ENCODE data around the gene SEC16A.
"Not testable (repeated sequence)": the region's sequence is repeated elsewhere in the genome, so short reads cannot be mapped to it uniquely, and the experiment has no call there.

The SEC16A gene

DNA sequence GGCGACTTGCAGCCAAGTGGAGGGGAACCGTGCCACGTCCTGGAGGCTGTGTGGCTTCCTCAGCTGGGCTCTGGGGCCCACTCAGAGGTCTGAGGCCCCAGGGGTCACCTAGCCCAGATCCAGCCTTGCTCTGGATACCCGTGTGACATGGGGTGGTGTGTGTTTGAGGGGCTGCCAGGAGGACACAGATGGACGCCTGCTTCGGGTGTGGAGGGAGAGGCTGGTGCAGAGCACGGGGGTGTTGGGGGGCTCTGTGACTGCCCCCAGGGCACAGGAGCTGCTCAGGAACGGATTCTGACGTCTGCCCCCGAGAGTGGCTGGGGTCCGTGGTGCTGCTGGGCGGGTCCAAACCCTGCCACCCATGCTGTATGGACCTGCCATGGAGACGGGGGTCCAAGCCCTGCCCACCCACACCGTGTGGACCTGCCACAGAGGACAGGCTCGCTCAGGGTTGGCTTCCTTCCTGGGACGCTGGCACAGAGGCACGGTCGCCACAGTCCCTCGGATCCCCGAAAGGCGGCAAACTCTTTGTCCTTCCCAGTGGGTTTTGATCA, 53.7 kb downstream of the SEC16A start:
- no peaks in the 10 kb centered on the region for H3K27me3 ChIP-seq (ENCODE audit: control insufficient read depth in 5 of 5, insufficient read depth in 4 of 5, low read length in 5 of 5)
- no peaks in the 10 kb centered on the region for H3K9me3 ChIP-seq (ENCODE audit: control insufficient read depth in 5 of 5, low read length in 5 of 5)
- no peak overlapping the region for H3K4me3 ChIP-seq (ENCODE audit: low read depth in 1 of 5, low read length in 5 of 5)
- peaks cover 0 to 58% (median 53%) of the 10 kb centered on the region in 5 donors for H3K36me3 ChIP-seq (ENCODE audit: control insufficient read depth in 5 of 5, insufficient read depth in 5 of 5, low read length in 5 of 5)
- H3K27ac ChIP-seq (ENCODE audit: low read depth, low read length), result no peak overlapping the region
- H3K4me1 ChIP-seq (ENCODE audit: control insufficient read depth in 5 of 5, insufficient read depth in 5 of 5, low read length in 5 of 5), result peaks cover 0 to 6% (median 0%) of the 10 kb centered on the region in 5 donors
- no peak overlapping the region for H3K9ac ChIP-seq (ENCODE audit: low read length in 5 of 5)

DNA sequence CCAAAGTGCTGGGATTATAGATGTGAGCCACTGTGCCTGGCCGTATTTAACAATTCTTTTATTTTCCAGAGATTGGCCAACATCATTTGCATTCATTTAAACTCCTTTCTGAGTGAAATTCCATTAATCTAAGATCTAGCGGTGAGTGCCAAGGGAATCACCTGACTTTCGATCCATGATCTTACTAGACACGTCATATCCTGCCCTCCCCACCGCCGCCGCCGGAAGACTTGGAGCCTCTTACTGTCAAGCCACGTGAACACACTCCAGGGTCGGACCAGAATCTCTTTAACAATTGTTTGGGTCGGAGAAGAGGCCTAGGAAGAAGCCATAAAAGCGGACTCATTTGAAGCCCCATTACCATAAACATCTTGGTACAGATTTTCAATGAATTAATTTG, 56.1 kb downstream of the SEC16A start:
- Histone ChIP-seq H3K27ac (ENCODE audit: low read depth, low read length) (no peak overlapping the region), H3K4me1 (ENCODE audit: control insufficient read depth in 5 of 5, insufficient read depth in 5 of 5, low read length in 5 of 5) (peaks cover 0 to 6% (median 0%) of the 10 kb centered on the region in 5 donors), H3K36me3 (ENCODE audit: control insufficient read depth in 5 of 5, insufficient read depth in 5 of 5, low read length in 5 of 5) (peaks cover 0 to 59% (median 57%) of the 10 kb centered on the region in 5 donors), H3K4me3 (ENCODE audit: low read depth in 1 of 5, low read length in 5 of 5) (no peak overlapping the region), H3K27me3 (ENCODE audit: control insufficient read depth in 5 of 5, insufficient read depth in 4 of 5, low read length in 5 of 5) (no peaks in the 10 kb centered on the region), H3K9me3 (ENCODE audit: control insufficient read depth in 5 of 5, low read length in 5 of 5) (no peaks in the 10 kb centered on the region), H3K9ac (ENCODE audit: low read length in 5 of 5) (no peak overlapping the region)

DNA sequence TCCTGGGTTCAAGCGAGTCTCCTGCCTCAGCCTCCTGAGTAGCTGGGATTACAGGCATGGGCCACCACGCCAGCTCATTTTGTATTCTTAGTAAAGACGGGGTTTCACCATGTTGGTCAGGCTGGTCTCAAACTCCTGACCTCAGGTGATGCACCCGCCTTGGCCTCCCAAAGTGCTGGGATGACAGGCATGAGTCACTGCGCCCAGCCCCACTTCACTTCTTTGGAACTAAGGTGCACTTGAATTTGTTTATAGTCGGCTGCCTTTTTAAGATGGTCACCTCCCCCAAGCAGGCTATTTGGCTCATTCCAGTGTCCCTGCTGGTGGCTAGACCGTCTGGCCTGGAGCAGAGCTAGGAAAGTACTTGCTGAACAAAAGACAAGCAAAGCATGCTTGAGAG, 57.5 kb downstream of the SEC16A start:
- H3K9me3 ChIP-seq (ENCODE audit: control insufficient read depth in 5 of 5, low read length in 5 of 5); H3K4me1 ChIP-seq (ENCODE audit: control insufficient read depth in 5 of 5, insufficient read depth in 5 of 5, low read length in 5 of 5); H3K9ac ChIP-seq (ENCODE audit: low read length in 5 of 5); H3K27me3 ChIP-seq (ENCODE audit: control insufficient read depth in 5 of 5, insufficient read depth in 4 of 5, low read length in 5 of 5); H3K4me3 ChIP-seq (ENCODE audit: low read depth in 1 of 5, low read length in 5 of 5); H3K27ac ChIP-seq (ENCODE audit: low read depth, low read length): not testable (repeated sequence)
- peaks cover 0 to 64% (median 60%) of the 10 kb centered on the region in 5 donors for H3K36me3 ChIP-seq (ENCODE audit: control insufficient read depth in 5 of 5, insufficient read depth in 5 of 5, low read length in 5 of 5)

DNA sequence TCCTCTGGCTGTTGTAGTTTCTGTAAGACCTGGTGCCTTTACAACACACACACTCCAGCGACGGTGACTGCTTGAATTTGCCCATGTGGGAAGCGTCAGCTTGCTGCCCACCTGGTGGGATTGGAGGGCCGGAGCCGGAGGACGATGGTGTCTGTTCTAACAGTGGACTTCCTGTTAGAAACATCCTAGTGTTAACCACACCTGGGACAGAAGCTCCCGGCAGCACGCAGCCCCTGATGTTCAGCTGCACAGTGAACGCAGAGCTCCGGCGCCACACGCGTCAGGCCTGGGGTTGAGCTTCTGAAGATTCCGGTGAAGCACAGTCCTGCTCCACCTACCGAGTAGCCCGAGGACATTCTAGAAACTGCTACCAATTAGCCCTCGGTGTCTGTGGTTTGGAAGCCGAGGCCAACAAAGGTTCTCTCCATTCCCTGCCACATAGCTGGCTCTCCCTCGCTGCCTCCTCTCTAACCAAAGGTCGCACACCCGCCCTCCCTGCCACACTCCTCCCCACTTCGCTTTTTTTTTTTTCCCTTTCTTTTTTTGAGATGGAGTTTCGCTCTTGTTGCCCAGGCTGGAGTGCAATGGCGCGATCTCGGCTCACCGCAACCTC, 58.0 kb downstream of the SEC16A start:
- Histone ChIP-seq H3K27me3 (ENCODE audit: control insufficient read depth in 5 of 5, insufficient read depth in 4 of 5, low read length in 5 of 5) (no peaks in the 10 kb centered on the region), H3K36me3 (ENCODE audit: control insufficient read depth in 5 of 5, insufficient read depth in 5 of 5, low read length in 5 of 5) (peaks cover 0 to 61% (median 60%) of the 10 kb centered on the region in 5 donors), H3K27ac (ENCODE audit: low read depth, low read length) (no peak overlapping the region), H3K4me1 (ENCODE audit: control insufficient read depth in 5 of 5, insufficient read depth in 5 of 5, low read length in 5 of 5) (peaks cover 0 to 6% (median 0%) of the 10 kb centered on the region in 5 donors), H3K4me3 (ENCODE audit: low read depth in 1 of 5, low read length in 5 of 5) (no peak overlapping the region), H3K9ac (ENCODE audit: low read length in 5 of 5) (no peak overlapping the region), H3K9me3 (ENCODE audit: control insufficient read depth in 5 of 5, low read length in 5 of 5) (no peaks in the 10 kb centered on the region)

DNA sequence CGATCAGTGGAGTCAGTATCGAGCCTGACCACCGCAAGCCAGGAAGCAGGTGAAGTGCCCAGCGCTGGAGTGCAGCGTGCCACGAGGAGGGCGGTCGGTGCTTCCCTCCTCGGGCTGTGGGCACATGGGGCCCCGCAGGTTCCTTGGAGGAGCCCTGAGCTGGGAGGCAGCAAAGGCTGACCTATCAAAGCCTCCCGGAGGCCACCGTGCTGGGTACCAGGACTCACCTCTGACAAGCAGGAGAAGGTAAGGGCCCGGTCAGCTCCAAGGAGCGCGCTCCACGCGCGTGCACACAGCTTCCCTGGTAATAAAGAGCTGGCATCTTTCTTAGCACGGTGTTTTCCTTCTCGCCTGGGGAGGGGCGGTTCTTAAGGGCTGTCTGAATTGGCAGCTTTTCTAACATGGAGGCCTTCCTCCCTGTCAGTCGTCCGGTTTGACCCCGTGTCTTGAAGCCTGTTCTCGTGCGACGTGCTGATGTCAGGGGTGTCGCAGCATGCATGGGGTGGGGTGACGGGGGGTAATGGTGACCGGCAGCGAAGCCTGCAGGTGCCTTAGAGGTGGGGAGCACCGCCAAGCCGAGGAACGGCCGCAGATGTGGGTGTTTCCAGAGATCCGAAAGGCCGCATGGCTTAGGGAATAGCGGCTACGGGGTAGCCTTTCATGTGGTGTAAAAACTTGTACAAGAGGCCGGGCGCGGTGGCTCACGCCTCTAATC, 59.3 kb downstream of the SEC16A start:
- H3K27ac ChIP-seq (ENCODE audit: low read depth, low read length), result no peak overlapping the region
- peaks cover 0 to 62% (median 60%) of the 10 kb centered on the region in 5 donors for H3K36me3 ChIP-seq (ENCODE audit: control insufficient read depth in 5 of 5, insufficient read depth in 5 of 5, low read length in 5 of 5)

DNA sequence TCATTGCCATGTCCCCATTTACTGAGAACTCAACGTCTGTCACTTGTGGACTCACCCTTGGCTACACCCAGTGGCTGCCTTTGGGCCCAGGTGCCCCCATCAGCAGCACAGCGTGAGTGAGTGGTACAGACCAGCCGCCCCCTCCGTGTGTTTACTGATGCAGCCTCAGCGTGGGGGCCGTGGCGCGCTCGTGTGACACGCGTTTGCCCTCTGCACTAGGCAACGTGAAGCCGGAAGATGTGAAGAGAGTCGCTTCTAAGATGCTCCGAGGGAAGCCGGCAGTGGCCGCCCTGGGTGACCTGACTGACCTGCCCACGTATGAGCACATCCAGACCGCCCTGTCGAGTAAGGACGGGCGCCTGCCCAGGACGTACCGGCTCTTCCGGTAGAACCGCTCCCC, 60.0 kb downstream of the SEC16A start:
- H3K9me3 ChIP-seq (ENCODE audit: control insufficient read depth in 5 of 5, low read length in 5 of 5), result no peaks in the 10 kb centered on the region
- H3K4me3 ChIP-seq (ENCODE audit: low read depth in 1 of 5, low read length in 5 of 5), result no peak overlapping the region
- H3K4me1 ChIP-seq (ENCODE audit: control insufficient read depth in 5 of 5, insufficient read depth in 5 of 5, low read length in 5 of 5), result peaks cover 0 to 6% (median 0%) of the 10 kb centered on the region in 5 donors
- no peak overlapping the region for H3K27ac ChIP-seq (ENCODE audit: low read depth, low read length)
- no peak overlapping the region for H3K9ac ChIP-seq (ENCODE audit: low read length in 5 of 5)
- no peaks in the 10 kb centered on the region for H3K27me3 ChIP-seq (ENCODE audit: control insufficient read depth in 5 of 5, insufficient read depth in 4 of 5, low read length in 5 of 5)
- H3K36me3 ChIP-seq (ENCODE audit: control insufficient read depth in 5 of 5, insufficient read depth in 5 of 5, low read length in 5 of 5), result peaks cover 0 to 68% (median 66%) of the 10 kb centered on the region in 5 donors

More for the DNA sequence above, 59.3 kb downstream of the SEC16A start:
- Histone ChIP-seq H3K9me3 (ENCODE audit: control insufficient read depth in 5 of 5, low read length in 5 of 5) (no peaks in the 10 kb centered on the region), H3K27me3 (ENCODE audit: control insufficient read depth in 5 of 5, insufficient read depth in 4 of 5, low read length in 5 of 5) (no peaks in the 10 kb centered on the region), H3K4me1 (ENCODE audit: control insufficient read depth in 5 of 5, insufficient read depth in 5 of 5, low read length in 5 of 5) (peaks cover 0 to 6% (median 0%) of the 10 kb centered on the region in 5 donors), H3K9ac (ENCODE audit: low read length in 5 of 5) (no peak overlapping the region), H3K4me3 (ENCODE audit: low read depth in 1 of 5, low read length in 5 of 5) (no peak overlapping the region)

DNA sequence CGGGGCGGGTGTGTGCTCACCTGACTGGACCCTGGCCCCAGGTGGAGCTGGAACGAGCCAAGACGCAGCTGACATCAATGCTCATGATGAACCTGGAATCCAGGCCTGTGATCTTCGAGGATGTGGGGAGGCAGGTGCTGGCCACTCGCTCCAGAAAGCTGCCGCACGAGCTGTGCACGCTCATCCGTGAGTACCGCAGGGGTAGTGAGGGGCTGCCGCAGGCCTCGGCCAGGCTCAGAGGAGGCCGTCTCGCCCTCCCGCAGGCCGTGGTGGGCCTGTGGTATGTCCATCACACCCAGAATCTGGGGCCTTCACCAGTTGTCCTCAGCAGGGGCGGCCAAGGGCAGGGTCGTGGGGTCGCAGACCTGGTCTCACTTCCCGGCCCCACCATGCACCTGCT, 61.0 kb downstream of the SEC16A start:
- Histone ChIP-seq H3K4me1 (ENCODE audit: control insufficient read depth in 5 of 5, insufficient read depth in 5 of 5, low read length in 5 of 5) (peaks cover 0 to 6% (median 0%) of the 10 kb centered on the region in 5 donors), H3K9ac (ENCODE audit: low read length in 5 of 5) (no peak overlapping the region), H3K27ac (ENCODE audit: low read depth, low read length) (no peak overlapping the region), H3K27me3 (ENCODE audit: control insufficient read depth in 5 of 5, insufficient read depth in 4 of 5, low read length in 5 of 5) (no peaks in the 10 kb centered on the region), H3K4me3 (ENCODE audit: low read depth in 1 of 5, low read length in 5 of 5) (no peak overlapping the region), H3K9me3 (ENCODE audit: control insufficient read depth in 5 of 5, low read length in 5 of 5) (no peaks in the 10 kb centered on the region), H3K36me3 (ENCODE audit: control insufficient read depth in 5 of 5, insufficient read depth in 5 of 5, low read length in 5 of 5) (peaks cover 0 to 79% (median 76%) of the 10 kb centered on the region in 5 donors)

DNA sequence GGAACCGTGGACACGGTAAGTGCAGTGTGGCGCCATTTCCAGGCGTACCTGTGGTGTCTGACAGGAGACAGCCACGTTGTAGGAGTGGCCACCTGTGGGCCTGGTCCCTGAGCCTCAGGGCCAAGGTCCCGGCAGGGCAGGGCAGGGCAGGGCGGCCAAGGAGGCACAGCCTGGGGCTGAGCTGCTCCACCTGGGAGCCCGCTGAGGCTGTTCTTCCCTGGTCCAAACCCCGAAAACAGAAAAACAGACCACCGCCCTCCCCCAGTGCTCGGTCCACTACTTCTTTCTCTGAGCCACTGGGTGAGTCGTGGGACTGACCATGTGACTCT, 63.8 kb downstream of the SEC16A start:
- Histone ChIP-seq H3K36me3 (ENCODE audit: control insufficient read depth in 5 of 5, insufficient read depth in 5 of 5, low read length in 5 of 5) (peaks cover 0 to 96% (median 92%) of the 10 kb centered on the region in 5 donors), H3K9ac (ENCODE audit: low read length in 5 of 5) (no peak overlapping the region), H3K27ac (ENCODE audit: low read depth, low read length) (no peak overlapping the region)

DNA sequence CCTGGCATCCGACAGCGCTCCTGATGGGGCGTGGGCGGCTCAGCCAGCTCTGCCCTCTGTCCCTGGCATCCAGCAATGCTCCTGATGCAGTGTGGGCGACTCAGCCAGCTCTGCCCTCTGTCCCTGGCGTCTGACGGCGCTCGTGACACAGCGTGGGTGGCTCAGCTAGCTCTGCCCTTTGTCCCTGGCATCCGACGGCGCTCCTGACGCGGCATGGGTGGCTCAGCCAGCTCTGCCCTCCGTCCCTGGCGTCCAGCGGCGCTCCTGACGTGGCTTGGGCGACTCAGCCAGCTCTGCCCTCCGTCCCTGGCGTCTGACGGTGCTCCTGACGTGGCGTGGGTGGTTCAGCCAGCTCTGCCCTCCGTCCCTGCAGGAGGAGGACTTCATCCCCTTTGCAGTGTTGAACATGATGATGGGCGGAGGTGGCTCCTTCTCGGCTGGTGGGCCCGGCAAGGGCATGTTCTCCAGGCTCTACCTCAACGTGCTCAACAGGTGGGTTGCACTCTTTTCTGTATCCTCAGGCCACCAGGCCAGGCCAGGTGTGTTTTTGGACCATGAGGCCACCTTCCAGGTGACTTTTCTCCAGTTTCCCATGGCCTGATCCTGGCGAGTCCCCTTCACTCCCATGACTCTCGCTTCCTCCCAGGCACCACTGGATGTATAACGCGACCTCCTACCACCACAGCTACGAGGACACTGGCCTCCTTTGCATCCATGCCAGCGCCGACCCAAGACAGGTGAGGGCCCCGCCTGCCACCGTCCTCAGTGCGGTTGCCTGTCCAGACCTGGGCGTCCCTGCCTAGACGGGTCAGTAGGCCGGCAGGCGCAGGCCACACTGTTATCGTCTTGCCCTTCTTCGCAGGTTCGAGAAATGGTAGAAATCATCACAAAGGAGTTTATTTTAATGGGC, 64.4 kb downstream of the SEC16A start:
- H3K27ac ChIP-seq (ENCODE audit: low read depth, low read length), result no peak overlapping the region
- no peak overlapping the region for H3K9ac ChIP-seq (ENCODE audit: low read length in 5 of 5)
- H3K4me1 ChIP-seq (ENCODE audit: control insufficient read depth in 5 of 5, insufficient read depth in 5 of 5, low read length in 5 of 5), result no peaks in the 10 kb centered on the region
- H3K4me3 ChIP-seq (ENCODE audit: low read depth in 1 of 5, low read length in 5 of 5), result no peak overlapping the region
- no peaks in the 10 kb centered on the region for H3K9me3 ChIP-seq (ENCODE audit: control insufficient read depth in 5 of 5, low read length in 5 of 5)
- no peaks in the 10 kb centered on the region for H3K27me3 ChIP-seq (ENCODE audit: control insufficient read depth in 5 of 5, insufficient read depth in 4 of 5, low read length in 5 of 5)
- H3K36me3 ChIP-seq (ENCODE audit: control insufficient read depth in 5 of 5, insufficient read depth in 5 of 5, low read length in 5 of 5), result peaks cover 0 to 96% (median 94%) of the 10 kb centered on the region in 5 donors

More for the DNA sequence above, 63.8 kb downstream of the SEC16A start:
- H3K9me3 ChIP-seq (ENCODE audit: control insufficient read depth in 5 of 5, low read length in 5 of 5), result no peaks in the 10 kb centered on the region
- no peak overlapping the region for H3K4me3 ChIP-seq (ENCODE audit: low read depth in 1 of 5, low read length in 5 of 5)
- no peaks in the 10 kb centered on the region for H3K27me3 ChIP-seq (ENCODE audit: control insufficient read depth in 5 of 5, insufficient read depth in 4 of 5, low read length in 5 of 5)
- H3K4me1 ChIP-seq (ENCODE audit: control insufficient read depth in 5 of 5, insufficient read depth in 5 of 5, low read length in 5 of 5), result no peaks in the 10 kb centered on the region

All from subcutaneous abdominal adipose tissue (tissue), 5 donors.